Dermis blood vessel endothelial cell (primary cell): ENCODE measurements around the gene MTHFR. TPM values are rescaled to one million over a fixed set of nuclear protein-coding genes. Genes with fewer than 3 reads are reported as not detected.

Source experiments
- DNase-seq: peaks from one replicate; pipeline ENCODE4 v3.0.0; 2010
- total RNA-seq: library from RNA; depleted of rRNA; stranded (reverse); fragments of >200 nt; gene quantifications from 2 replicates; pipeline ENCODE4 v1.2.3, GENCODE V29; 2014

Gene MTHFR
- total RNA-seq, 1 donor from 2014 or later: 46.3 TPM

DNA sequence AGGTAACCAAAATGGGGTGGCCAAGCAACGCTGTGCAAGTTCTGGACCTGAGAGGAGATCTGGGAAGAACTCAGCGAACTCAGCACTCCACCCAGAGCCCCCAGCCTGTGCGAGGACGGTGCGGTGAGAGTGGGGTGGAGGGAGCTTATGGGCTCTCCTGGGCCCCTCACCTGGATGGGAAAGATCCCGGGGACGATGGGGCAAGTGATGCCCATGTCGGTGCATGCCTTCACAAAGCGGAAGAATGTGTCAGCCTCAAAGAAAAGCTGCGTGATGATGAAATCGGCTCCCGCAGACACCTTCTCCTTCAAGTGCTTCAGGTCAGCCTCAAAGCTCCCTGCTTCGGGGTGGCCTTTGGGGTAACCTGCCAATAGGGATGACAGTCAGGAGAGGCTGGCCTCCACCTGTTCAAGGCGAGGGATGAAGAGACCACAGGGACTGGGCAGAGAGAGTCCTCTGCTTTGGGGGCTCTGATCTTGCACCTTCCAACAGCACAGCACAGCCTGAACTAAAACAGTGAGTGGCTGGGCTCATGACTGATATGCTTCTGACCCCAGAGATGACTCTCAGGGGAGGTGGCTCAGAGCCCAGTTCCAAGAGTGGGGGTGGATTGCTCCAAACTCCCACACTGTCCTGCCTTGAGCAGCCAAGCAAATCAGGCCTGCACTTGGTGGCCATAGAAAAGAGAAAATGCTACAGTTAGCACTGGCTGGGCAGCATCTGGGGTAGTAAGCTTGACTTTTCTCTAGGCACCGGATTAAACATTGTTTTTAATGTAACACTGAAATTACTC is 9.5 kb downstream of the MTHFR start:
- peak; percentile 29 for DNase-seq

DNA sequence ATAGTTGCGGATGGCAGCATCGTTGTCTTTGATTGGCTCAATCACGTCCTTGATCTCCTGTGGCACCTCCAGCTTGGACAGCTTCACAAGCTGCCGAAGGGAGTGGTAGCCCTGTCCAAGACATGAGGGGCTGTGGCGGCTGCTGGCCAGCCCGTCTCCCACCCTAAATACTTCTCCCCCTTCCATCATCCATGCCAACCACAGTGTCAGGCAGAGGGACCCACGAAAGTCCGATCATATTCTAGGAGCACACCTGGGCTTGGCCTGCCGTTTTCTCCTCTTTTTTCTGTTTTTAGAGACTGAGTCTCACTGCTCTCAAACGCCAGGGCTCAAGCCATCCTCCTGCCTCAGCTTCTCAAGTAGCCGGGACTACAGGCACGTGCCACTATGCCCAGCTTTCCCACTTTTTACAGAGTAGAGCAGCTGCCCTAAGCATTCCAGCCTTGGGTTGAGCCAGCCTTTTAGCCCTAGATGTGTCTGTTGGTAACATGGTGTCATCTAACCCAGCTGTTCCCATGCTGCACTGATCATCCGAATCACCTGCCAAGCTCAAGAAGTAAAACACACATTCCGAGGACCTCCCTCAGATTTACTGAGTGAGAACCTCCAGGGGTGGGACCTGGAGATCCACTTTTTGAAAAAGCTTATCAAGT is 10.4 kb downstream of the MTHFR start:
- no peak for DNase-seq

DNA sequence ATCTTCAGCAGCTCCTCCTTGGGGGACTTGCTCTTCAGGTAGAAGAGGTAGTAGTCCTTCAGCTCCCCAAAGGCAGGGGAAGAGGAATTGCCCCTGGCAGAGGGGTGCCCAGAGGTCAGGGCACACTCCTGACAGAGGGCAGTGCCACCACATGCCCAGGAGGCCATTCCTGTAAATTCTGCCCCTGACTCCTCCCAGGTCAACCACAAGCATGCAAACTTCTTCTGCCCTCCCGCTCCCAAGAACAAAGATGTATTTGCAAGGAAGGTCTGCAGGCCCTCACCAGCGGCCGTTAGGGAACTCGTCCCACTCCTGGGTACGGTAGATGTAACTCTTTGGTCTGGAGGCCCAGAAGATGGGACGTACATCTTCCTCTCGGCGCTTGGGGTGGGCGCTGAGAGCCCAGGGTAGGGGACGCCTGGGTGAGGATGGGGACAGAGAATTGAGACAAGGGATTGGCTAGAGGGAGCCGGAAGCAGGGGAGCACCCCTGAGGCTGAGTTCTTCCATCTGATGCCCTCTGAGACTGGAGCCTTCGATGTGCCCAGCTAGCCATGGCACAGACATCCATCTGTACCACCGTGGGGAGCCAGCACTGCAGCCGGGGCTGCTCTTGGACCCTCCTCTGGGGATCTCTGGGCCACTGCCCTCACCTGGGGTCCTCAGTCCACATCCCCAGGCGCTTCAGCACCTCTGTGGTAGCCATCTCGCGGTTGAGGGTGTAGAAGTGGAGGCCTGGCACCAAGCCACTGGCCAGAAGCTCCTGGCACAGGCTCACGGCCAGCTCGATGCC is 11.1 kb downstream of the MTHFR start:
- no peak for DNase-seq

DNA sequence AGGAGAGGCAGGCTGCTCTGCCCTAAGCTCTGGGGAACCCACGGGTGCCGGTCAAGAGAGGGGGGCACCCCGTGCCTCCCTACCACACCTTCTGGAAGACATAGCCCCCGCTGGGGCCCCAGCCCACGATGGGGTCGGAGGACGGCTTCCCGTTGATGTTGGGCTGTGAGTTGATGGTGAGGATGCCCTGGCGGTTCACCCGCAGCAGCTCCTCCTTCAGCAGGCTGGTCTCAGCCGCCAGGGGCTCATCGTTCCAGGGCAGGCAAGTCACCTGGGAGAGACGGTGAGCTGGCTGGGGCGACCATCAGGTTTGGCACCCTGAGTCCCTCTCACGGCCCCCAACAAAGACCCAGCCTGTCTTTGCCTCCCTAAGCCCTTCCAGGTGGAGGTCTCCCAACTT is 11.9 kb downstream of the MTHFR start:
- DNase-seq: no peak

DNA sequence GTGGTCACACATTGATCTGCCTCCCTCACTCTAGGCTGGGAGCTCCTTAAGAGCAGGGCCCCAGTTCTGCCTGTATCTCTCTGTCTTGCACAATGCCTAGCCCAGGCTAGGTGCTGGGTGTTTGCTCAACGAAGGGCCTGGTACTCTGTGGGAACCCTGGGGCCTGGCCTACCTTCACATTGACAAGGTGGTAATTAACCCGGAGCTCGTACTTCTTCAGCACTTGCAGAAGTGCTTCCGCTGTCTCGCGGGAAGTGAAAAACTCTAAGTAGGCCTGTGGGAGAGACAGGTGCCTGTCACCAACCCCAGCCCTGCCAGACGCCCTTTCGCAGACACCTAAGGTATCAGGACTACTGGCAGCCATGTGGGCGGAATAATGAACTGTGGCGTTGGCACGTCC is 13.7 kb downstream of the MTHFR start:
- no peak for DNase-seq

DNA sequence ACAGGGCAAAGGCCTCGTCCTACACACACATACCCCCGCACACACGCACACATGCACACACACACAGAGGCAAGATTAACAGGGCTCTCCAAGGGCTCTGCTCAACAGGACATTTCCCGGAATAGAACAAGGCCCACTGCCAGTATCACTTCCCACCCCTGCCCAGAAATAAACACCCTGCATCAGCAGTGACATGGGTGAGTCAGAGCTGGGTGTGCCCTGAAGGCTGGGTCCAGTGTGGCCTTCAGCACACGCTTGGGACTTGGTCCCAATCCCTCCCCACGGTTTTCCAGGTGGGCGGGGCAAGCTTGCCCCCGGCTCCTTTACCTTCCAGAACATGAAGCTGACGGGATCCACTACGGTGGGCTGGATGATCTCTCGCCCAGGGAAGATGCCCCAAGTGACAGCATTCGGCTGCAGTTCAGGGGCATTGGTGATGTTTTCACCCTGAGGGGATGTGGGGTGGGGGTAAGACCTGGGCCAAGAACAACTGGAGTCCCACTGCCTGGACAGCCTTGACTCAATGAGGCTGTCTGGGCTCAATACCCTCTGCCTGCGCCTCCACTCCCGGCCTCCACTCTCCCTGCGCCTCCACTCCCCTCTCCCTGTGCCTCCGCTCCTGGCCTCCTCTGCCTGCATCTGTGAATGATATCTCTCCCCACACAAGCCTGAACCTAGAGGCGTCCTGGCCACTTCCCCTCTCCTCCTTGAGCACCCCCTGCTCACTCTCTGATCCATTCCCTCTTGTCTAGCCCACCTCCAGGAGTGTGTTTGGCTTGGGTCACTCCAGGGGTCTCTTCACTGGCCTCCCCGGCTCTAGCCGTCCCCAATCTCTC is 14.7 kb downstream of the MTHFR start:
- peak; percentile 84 for DNase-seq

DNA sequence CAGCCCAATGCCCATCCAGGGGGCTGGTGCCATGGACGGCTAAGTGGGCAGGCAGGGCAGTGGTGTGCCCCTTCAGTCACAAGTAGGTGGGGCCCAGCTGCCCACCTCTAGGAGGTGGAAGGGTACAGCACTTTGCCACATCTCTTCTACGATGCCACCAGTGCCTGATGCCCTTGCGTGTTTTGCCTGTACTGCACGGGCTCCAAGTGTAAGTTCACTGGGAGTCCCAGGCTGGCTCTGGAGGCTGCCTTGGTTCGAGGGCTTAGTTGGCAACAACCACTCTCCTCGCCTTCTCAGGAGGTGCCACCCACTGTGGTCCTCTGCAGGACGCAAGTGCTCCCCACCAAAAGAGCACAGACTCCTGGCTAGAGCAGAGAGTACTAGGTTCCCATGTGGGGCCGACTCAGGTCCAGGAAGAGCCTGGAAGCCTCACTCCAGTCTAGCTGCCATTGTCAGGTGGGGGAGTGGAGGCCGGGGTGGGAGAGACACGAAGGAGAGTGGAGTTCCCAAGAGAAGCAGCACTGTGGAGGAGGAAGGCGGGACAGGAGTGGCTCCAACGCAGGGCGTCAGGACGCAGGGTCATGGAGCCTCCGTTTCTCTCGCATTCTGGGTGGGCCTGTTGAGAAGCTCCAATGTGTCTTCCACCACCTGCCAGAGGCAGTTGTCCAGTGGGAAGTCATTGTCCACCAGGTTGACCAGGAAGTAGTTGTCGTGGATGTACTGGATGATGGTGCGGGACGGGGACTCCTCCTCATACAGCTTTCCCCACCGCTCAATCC is 15.5 kb downstream of the MTHFR start:
- DNase-seq: no peak

DNA sequence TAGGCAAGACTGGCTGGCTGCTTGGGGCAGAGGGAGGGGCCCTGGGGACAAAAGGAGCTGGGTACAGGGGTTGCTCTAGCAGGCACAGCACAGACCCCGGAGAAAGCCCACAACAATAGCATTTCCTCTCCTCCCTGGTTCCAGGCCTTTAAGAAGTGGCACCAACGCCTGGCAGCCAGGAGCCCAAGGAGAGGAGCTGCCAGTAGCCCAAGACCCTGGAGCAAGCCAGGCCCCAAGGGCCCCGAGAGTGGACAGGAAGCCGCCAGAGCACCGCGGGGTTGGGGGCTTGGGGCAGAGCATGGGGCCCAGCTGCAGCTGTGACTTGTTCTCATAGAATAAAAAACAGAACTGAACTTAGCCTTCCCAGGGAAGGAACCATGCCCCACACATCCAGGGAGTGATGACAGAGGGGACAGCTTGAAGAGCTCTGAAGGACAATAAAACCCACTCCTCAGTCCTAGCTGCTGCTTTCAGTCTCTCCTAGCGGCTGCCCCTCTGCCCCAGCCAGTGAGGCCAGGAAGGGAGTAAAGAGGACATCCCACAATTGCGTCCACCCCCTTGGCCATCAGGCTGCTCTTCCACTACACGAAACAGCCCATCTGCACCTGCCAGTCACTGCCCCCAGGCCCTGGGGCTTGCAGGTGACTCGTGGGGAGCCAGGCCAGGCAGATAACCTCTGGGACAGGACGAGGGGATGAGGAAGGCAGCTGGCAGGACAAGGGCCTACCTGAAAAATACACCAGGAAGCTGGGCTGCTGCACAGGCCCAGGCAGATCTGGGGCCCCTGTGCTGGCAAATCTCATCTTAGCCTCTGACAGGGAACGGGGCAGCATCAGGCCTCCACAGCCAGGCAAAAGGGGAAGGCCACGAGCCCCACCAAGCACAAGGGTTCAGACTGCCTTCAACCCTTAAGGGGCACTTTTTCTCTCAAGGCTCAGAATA is 16.4 kb downstream of the MTHFR start:
- DNase-seq: no peak

DNA sequence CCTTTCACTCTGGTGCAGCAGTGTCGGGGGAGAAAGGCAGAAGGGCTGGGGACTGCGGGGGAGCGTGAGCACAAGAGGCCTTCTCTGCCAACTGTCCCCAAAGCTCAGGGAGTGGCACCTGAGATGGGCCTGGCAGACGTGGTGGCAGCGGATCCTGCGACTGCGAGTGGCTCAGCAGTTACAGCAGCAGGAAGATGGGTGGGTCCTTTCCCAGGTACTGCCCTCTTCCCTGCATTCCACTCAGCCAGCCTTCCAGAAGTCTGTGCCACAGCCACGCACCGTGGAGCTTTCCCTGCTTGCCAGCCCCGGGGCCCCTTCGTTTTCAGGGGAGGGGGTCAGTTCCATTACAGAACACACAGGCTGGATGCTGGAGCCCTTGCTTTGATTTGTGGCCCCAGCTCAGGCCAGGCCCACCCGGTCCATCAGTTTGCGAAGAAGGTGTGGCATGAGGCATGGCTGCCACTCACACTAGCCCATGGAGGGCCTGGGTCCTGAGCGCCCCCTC is 17.2 kb downstream of the MTHFR start:
- DNase-seq: no peak

DNA sequence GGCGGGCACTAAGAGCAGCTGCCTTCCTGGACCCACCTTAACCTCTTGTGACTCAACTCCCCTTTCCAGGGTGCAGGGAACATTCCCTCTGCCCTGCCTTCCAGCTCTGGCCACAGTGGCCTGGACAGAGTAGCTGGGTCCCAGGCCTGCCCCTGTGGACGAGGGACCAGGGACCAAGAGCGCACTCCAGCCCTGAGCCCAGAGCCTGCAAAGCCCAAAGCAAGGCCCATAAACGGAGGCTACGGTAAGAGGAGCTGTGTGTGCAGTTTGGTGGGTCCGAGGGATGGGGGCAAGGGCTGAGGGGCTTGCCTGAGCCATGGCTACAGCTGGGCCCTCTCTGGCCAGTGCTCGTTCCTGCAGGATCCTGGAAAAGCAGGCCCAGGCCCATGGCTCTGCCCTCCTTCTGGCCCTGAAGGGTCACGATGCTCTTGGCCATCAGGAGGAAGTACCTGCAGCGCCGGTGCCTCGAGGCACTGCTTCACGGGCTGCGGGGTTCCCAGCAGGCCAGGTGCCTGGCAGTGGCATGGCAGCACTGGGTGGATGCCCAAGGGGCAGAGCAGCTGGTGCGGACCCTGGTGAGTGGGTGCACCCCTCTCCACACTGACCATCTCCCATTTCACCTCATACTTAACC is 17.8 kb downstream of the MTHFR start:
- no peak for DNase-seq

DNA sequence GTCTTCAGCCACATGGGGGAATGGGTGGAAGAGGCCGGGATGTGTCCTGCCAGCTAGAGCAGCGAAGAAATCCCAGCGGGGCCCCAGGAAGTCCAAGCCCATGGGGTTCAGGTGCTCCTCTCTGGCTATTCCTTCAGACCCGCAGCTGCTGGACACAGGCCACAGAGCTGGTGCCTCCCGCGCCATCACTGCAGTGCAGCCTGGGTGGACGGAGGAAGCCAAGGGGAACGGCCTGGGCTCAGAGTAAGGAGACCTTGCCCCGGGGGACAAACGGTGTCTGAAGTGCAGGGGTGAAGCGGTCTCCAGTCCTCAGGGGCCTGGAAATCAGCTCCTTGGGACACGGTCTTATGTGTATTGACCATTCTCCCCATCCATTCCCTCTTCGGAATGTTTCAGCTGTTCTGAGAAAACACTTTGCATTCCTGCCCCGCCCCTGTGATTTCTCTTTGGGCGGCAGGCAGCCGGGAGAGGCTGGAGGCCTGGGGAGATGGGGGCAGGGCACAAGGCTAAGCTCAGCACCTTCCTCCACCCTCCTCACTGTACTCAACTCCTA is 18.4 kb downstream of the MTHFR start:
- no peak for DNase-seq

DNA sequence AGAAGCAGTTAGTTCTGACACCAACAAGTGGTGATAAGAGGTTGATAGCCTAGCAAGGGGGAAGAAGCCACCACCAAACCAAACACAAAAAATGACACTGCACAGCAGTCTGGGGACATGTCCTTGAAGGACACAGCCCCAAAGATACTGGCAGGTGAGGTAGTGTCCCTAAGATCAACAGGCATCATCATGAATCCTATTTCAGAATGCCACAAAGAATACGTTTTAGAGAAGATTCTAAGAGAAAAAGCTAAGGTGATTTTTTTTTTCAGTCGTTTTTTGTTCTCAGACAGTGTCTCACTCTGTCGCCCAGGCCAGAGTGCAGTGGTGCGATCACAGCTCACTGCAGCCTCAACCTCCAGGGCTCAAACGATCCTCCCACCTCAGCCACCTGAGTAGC is 19.6 kb downstream of the MTHFR start:
- no peak for DNase-seq

DNA sequence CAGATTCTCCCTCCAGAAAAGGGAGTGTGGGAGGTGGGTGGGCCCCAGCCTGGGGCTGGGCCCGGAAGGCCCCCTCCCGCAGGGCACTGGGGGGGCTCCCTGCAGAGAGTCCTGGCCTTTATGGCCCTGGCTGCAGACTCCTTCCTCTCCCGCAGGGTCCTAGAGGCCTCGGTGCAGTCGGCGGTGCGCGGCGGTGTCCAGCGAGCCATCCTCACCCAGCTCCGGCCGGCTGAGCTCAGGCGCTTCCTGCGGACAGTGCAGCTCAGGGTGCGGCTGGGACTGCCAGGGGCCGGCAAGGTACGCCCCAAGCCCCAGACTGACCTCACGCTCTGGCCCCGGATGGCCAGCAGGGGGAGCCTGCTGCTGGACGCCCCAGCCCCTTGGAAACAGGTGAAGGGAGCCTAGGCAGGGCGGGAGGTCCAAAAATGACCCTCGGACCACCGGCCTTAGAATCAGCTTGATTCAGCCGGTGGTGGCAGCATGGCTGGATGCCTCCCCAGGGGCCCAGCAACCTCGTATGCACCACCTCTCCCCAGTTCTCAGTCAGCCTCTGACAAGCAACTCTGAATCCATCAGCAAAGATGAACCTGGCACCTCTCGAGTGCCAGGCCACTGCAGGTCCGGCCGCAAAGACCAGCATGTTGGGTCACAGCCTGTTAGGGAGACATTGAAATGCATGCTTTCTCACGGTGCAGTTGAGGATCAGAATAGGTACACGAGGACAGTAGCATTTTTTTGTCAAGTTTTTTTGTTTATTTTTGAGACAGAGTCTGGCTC is 20.6 kb downstream of the MTHFR start:
- peak; percentile 70 for DNase-seq

DNA sequence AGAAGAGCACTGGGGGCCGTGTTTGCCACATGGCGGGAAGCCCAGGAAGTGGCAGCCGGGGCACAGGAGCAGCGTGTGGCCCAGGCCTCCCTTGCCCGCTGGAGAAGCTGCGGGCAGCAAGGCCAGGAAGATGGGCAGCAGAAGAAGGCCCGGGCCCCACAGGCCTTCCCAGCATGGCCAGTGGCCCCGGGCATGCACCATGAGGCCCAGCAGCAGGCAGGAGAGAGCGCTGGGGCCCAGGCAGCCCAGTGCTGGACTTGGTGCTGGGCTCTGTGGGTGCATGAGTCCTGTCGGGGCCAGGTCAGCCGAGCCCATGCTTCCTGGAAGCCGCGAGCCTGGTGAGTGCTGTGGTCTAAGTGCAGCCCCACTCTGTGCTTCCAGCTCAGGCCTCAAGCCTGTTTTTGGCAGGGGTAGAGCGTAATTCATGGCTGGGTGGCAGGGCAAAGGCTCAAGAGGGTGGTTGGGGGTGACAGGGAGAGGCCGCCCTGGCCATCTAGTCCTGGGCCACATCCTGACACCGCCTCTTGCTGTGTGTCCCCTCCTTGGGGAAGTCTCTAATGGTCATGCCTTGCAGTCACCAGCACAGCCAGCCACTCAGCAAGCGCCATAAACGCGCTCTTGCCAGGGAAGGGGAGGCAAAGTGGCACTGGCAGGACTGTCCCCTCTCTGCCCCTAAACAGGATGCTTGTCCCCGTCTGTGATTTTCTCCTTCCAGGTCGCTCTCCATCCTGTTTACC is 21.3 kb downstream of the MTHFR start:
- DNase-seq: no peak

DNA sequence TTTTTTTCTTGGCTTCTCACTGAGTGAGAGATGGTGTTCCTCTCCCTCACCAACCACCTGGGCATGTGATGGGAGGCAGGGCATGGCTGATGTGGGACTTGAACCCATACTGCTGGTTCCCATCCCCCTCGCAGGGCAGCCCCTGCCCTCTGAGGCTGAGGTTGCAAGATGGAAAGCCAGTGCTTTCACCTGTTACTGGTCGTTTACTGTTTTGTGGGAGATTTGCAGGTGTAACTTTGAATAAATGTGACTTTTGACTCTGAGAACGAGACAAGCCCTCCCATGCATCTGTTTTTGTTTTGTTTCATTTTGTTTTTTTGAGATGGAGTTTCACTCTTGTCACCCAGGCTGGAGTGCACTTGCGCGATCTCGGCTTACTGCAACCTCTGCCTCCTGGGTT is 22.2 kb downstream of the MTHFR start:
- no peak for DNase-seq

DNA sequence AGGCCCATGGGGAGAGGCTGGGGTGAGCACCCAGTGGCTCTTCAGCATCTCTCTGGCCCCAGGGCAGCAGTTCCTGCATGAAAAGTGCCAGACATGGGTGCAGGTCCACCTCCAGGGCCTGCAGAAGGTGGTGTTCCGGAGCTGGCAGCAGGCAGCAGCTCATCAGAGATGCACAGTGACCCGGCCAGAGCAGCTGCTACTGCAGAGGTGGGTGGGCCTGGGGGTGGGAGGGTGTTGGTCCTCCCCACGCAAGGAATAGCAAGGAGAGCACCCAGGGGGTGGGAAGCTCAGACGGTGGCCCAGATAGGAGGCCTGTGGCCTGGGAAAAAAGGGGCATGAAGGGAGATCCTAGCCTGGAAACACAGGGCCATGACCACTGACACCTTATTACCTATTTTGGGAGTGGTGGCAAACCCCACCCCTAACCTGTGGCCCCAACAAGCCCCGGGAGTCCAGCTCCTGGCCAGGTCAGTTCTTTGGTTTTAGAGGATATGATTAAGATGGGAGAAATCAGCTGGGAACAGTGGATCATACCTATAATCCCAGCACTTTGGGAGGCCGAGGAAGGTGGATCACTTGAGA is 23.5 kb downstream of the MTHFR start:
- no peak for DNase-seq

DNA sequence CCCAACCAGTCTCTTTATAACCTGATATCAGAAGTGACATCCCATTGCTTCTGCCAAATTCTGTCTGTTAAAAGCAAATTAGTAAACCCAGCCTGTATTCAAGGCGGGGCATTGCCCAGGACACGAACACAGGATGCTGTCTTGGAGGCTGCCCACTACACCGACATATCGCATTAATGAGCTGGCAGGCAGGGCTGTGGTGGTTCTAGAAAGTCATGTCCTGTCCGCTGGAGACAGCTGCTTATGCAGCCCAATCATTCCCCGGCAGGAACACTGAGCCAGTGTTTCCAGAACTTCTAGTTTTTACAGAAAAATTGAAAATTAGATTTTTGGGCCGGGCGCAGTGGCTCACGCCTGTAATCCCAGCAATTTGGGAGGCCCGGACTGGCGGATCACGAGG is 24.5 kb downstream of the MTHFR start:
- no peak for DNase-seq
